Mesendoderm (in vitro differentiated cells): ENCODE measurements around the gene ILKAP.

Experiments
- DNase-seq: peaks from one replicate; pipeline ENCODE4 v3.0.0; 2013
- H2AK5ac ChIP-seq: 2 replicates; pipeline ENCODE4 v1.6.1; 2013; ENCODE audit warnings: low read length, inconsistent platforms
- H2BK120ac ChIP-seq: 2 replicates; pipeline ENCODE4 v1.6.1; 2013; ENCODE audit warnings: low read depth, mild to moderate bottlenecking, low read length, moderate library complexity, mixed read lengths
- H2BK15ac ChIP-seq: replicated peaks from 2 replicates; pipeline ENCODE4 v1.6.1; 2013; ENCODE audit warnings: low read depth, mild to moderate bottlenecking, moderate library complexity
- H2BK5ac ChIP-seq: 2 replicates; pipeline ENCODE4 v1.6.1; 2013; ENCODE audit warnings: low read length, inconsistent platforms
- H3K18ac ChIP-seq: 2 replicates; pipeline ENCODE4 v1.6.1; 2013; ENCODE audit warnings: mild to moderate bottlenecking, low read length, mixed read lengths
- H3K23ac ChIP-seq: one replicate; pipeline ENCODE4 v1.6.1; 2013; ENCODE audit warnings: low read length
- H3K27ac ChIP-seq: 2 replicates; pipeline ENCODE4 v1.5.1; 2013; ENCODE audit warnings: low read depth, mild to moderate bottlenecking, inconsistent platforms, low read length, moderate library complexity
- H3K27me3 ChIP-seq: 2 replicates; pipeline ENCODE4 v1.6.1; 2013; ENCODE audit warnings: low read length, control low read depth, mild to moderate bottlenecking, inconsistent platforms; ENCODE audit not compliant: insufficient read depth, poor library complexity
- H3K36me3 ChIP-seq: 2 replicates; pipeline ENCODE4 v1.6.1; 2013; ENCODE audit warnings: low read length, inconsistent platforms; ENCODE audit not compliant: control insufficient read depth, insufficient read depth
- H3K4ac ChIP-seq: one replicate; pipeline ENCODE4 v1.6.1; 2013; ENCODE audit warnings: low read depth, mild to moderate bottlenecking, low read length, moderate library complexity
- H3K4me1 ChIP-seq: 2 replicates; pipeline ENCODE4 v1.6.1; 2013; ENCODE audit warnings: low read depth, low read length, inconsistent platforms; ENCODE audit not compliant: control insufficient read depth
- H3K4me2 ChIP-seq: 2 replicates; pipeline ENCODE4 v1.6.1; 2013; ENCODE audit warnings: low read length
- H3K4me3 ChIP-seq: 2 replicates; pipeline ENCODE4 v1.5.1; 2013; ENCODE audit warnings: mild to moderate bottlenecking, low read length
- H3K56ac ChIP-seq: one replicate; pipeline ENCODE4 v1.6.1; 2013; ENCODE audit warnings: low read length
- H3K79me1 ChIP-seq: 2 replicates; pipeline ENCODE4 v1.6.1; 2013; ENCODE audit warnings: low read length, inconsistent platforms
- H3K79me2 ChIP-seq: 2 replicates; pipeline ENCODE4 v1.6.1; 2013; ENCODE audit warnings: mild to moderate bottlenecking, low read length; ENCODE audit not compliant: control insufficient read depth, insufficient read depth
- H3K9ac ChIP-seq: 2 replicates; pipeline ENCODE4 v1.6.1; 2013; ENCODE audit warnings: low read length, inconsistent platforms
- H4K5ac ChIP-seq: one replicate; pipeline ENCODE4 v1.6.1; 2013; ENCODE audit warnings: low read length
- H4K8ac ChIP-seq: one replicate; pipeline ENCODE4 v1.6.1; 2013; ENCODE audit warnings: low read depth, mild to moderate bottlenecking, control low read depth, low read length, moderate library complexity
- WGBS: extraction: QIAGEN DNeasy Blood & Tissue Kit; methylation state at CpG from one replicate; pipeline ENCODE4 v1.1.7; 2013; ENCODE audit warnings: low lambda C conversion rate, missing lambda C conversion rate; ENCODE audit not compliant: insufficient coverage; ENCODE audit errors: extremely low coverage; 5-methylcytosine and 5-hydroxymethylcytosine counted together

Gene ILKAP

DNA sequence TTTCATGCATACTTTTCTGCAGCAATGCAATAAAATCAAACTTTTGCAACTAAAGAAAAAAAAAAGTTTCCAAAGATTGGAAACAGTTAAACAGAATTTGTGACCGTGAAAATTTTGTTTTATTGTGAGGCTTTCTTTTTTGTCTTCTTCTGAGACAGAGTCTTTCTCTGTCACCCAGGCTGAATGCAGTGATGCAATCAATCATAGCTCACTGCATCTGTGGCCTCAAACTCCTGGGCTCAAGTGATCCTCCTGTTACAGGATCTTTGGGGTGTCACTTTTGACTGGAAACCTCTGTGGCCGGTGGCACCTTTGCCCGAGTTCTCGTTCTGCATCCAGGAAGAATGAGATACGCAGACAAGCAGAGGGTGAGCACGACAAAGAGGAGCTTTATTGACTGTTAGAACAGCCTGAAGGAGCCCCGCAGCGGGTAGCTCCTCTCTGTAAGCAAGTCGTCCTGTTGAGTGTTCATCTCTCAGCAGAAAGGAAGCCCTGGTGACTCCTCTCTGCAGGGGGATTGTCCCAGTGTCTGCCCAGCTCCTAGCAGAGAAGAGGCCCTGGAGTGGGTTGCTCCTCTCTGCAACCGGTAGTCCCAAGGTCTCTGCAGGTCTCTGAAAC is 16.9 kb upstream of the ILKAP start:
- no CpG with 5 or more reads among the region's 10 CpGs for WGBS

DNA sequence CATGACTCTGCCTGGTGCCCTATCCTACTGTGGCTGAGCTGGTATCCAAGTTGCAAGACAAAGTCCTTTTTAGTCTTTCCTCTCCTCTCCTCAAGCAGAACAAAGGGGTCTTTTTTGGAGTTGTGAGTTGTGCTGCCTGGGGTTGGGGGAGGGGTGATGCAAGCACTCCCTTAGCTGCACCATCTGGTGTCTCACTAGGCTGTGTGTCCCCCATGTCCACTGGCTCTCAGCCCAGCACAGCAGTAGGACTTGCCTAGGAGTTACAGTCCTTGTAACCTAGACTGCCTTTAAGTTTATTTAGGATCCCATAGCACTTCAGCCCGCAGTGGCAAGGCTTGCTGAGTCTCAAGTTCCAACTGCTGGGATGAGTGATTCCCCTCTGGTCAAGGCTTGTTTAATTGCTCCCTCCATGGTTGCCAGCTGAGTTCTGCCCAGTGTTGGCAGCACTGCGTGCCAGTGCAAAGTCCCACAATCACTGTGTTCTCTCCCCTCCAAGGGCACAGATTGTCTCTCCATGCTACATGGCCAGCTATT is 13.2 kb upstream of the ILKAP start:
- no peaks in the 10 kb centered on the region for H3K79me2 ChIP-seq
- no peak for DNase-seq
- H2BK15ac ChIP-seq = no peak overlapping the region
- H2AK5ac ChIP-seq = no peak overlapping the region
- no peak overlapping the region for H3K18ac ChIP-seq
- H2BK5ac ChIP-seq = no peak overlapping the region
- H4K8ac ChIP-seq = no peak overlapping the region
- WGBS = no CpG with 5 or more reads among the region's 2 CpGs
- H3K79me1 ChIP-seq = no peaks in the 10 kb centered on the region
- no peak overlapping the region for H3K27ac ChIP-seq
- no peaks in the 10 kb centered on the region for H3K36me3 ChIP-seq
- no peak overlapping the region for H3K9ac ChIP-seq
- H3K4ac ChIP-seq = no peak overlapping the region
- H3K23ac ChIP-seq = no peak overlapping the region
- no peak overlapping the region for H2BK120ac ChIP-seq
- no peak overlapping the region for H3K56ac ChIP-seq
- H3K4me3 ChIP-seq = no peak overlapping the region
- no peak overlapping the region for H3K4me2 ChIP-seq
- no peaks in the 10 kb centered on the region for H3K4me1 ChIP-seq
- no peaks in the 10 kb centered on the region for H3K27me3 ChIP-seq
- no peak overlapping the region for H4K5ac ChIP-seq

More for the DNA sequence above, 16.9 kb upstream of the ILKAP start:
- no peaks in the 10 kb centered on the region for H3K79me1 ChIP-seq
- no peak overlapping the region for H3K9ac ChIP-seq
- no peak overlapping the region for H2BK15ac ChIP-seq
- H3K79me2 ChIP-seq = no peaks in the 10 kb centered on the region
- H3K18ac ChIP-seq = no peak overlapping the region
- no peaks in the 10 kb centered on the region for H3K4me1 ChIP-seq
- no peak overlapping the region for H4K5ac ChIP-seq
- H2AK5ac ChIP-seq = no peak overlapping the region
- H3K27ac ChIP-seq = no peak overlapping the region
- no peak overlapping the region for H3K4me3 ChIP-seq
- DNase-seq = no peak
- no peaks in the 10 kb centered on the region for H3K27me3 ChIP-seq
- H3K4ac ChIP-seq = no peak overlapping the region
- H2BK5ac ChIP-seq = no peak overlapping the region
- no peak overlapping the region for H3K23ac ChIP-seq
- H2BK120ac ChIP-seq = no peak overlapping the region
- no peaks in the 10 kb centered on the region for H3K36me3 ChIP-seq
- no peak overlapping the region for H3K56ac ChIP-seq
- H3K4me2 ChIP-seq = no peak overlapping the region
- no peak overlapping the region for H4K8ac ChIP-seq

DNA sequence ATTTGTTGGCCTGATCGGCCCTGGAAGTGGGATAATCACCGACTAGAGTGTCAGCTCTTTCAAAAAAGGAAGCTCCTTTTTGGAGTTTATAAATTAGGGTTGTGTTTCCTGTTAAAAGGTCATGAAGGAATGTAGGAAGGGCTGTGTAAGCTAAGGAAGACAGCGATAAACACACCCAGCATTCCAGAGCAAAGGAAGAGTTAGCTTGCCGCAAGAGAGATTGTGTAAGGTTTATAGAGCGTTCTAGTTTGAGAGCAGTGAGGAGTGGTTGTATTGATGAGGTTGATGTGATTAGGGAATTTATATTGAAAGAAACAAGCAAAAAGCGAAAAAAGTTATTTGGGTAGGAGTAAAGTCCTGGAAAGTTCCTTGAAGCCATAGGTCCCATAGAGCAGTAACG is 3.5 kb upstream of the ILKAP start:
- no CpG with 5 or more reads among the region's 7 CpGs for WGBS
- Histone ChIP-seq H2AK5ac (no peak overlapping the region), H3K79me2 (peaks cover 13% of the 10 kb centered on the region), H3K4me1 (no peaks in the 10 kb centered on the region), H3K27ac (no peak overlapping the region), H4K8ac (no peak overlapping the region), H3K9ac (no peak overlapping the region), H2BK120ac (no peak overlapping the region), H2BK15ac (no peak overlapping the region), H3K56ac (no peak overlapping the region), H3K4ac (no peak overlapping the region), H2BK5ac (no peak overlapping the region), H3K36me3 (no peaks in the 10 kb centered on the region), H4K5ac (no peak overlapping the region), H3K23ac (no peak overlapping the region), H3K4me3 (no peak overlapping the region), H3K4me2 (no peak overlapping the region), H3K79me1 (no peaks in the 10 kb centered on the region), H3K18ac (no peak overlapping the region), H3K27me3 (no peaks in the 10 kb centered on the region)
- no peak for DNase-seq

DNA sequence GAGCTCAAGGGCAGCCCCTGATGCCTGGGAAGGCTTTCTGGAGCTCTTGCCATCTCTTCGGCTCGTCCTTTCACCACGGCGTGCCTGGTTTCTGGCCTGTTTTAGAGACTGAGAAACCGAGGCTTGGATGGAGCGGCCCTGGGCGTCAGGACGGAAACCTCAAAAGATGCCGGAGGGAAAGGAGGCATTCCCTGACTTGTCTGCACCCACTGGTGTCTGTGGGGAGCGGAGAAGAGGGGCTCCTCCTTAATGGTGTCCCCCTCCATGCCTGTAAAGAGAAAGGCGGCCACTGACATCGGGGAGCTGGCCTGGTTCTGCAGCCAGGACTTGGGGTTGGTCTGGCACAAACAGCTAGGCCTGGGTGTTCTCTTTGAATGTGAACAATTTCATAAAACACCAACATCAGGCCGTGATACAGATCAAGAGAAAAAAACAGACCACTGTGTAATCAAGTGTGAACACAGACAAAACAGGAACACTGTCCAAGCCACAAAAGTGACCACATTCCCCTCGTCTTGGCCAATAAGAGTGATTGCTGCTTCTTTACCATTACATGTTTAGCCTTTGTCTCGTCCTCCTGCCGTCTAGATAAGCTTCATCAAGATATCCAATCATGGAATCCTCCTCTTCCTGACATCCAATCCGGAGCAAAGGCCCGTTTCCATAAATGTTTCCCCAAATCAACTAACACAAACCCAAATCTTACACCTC is 633 bp upstream of the ILKAP start:
- 100% methylated on average over 2 of the region's 18 CpGs for WGBS
- Histone ChIP-seq H4K5ac (peak overlapping the region; percentile 89), H2BK5ac (no peak overlapping the region), H3K4me2 (peak overlapping the region; percentile 96), H3K36me3 (no peaks in the 10 kb centered on the region), H4K8ac (peak overlapping the region; percentile 78), H3K4me1 (no peaks in the 10 kb centered on the region), H3K4me3 (peak overlapping the region; percentile 36), H3K4ac (peak overlapping the region; percentile 60), H3K27ac (no peak overlapping the region), H3K18ac (peak overlapping the region; percentile 69), H3K9ac (peak overlapping the region; percentile 93), H3K27me3 (no peaks in the 10 kb centered on the region), H2AK5ac (peak overlapping the region; percentile 32), H3K23ac (peak overlapping the region; percentile 75), H2BK120ac (no peak overlapping the region), H3K56ac (peak overlapping the region; percentile 94), H3K79me2 (peaks cover 35% of the 10 kb centered on the region), H3K79me1 (peaks cover 10% of the 10 kb centered on the region), H2BK15ac (no peak overlapping the region)
- no peak for DNase-seq

- Histone ChIP-seq H3K56ac (peak overlapping the region; percentile 91), H3K27ac (peak overlapping the region; percentile 42), H3K9ac (peak overlapping the region; percentile 83), H3K23ac (no peak overlapping the region), H2BK120ac (no peak overlapping the region), H3K4ac (peak overlapping the region; percentile 90), H3K36me3 (no peaks in the 10 kb centered on the region), H4K5ac (no peak overlapping the region), H3K4me1 (no peaks in the 10 kb centered on the region), H3K79me2 (peaks cover 46% of the 10 kb centered on the region), H3K27me3 (no peaks in the 10 kb centered on the region), H3K18ac (peak overlapping the region; percentile 95), H2BK5ac (no peak overlapping the region), H2AK5ac (no peak overlapping the region), H2BK15ac (no peak overlapping the region), H3K4me2 (peak overlapping the region; percentile 58), H3K79me1 (peaks cover 18% of the 10 kb centered on the region), H4K8ac (peak overlapping the region; percentile 15), H3K4me3 (peak overlapping the region; percentile 52)
- no CpG with 5 or more reads among the region's 27 CpGs for WGBS
- peak; percentile 39 for DNase-seq
These were observed 985 bp downstream of the ILKAP start for GRCh38 chr2:238202326-238203093.
